ENCODE measurements around the gene SLC6A18. TPM values are rescaled to one million over a fixed set of nuclear protein-coding genes. Genes with fewer than 3 reads are reported as not detected.

The SLC6A18 gene, protein sequence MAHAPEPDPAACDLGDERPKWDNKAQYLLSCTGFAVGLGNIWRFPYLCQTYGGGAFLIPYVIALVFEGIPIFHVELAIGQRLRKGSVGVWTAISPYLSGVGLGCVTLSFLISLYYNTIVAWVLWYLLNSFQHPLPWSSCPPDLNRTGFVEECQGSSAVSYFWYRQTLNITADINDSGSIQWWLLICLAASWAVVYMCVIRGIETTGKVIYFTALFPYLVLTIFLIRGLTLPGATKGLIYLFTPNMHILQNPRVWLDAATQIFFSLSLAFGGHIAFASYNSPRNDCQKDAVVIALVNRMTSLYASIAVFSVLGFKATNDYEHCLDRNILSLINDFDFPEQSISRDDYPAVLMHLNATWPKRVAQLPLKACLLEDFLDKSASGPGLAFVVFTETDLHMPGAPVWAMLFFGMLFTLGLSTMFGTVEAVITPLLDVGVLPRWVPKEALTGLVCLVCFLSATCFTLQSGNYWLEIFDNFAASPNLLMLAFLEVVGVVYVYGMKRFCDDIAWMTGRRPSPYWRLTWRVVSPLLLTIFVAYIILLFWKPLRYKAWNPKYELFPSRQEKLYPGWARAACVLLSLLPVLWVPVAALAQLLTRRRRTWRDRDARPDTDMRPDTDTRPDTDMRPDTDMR
- not detected in 5 replicates for total RNA-seq (2022; extraction: Qiagen RNA extraction; ENCODE audit: low read depth)

DNA sequence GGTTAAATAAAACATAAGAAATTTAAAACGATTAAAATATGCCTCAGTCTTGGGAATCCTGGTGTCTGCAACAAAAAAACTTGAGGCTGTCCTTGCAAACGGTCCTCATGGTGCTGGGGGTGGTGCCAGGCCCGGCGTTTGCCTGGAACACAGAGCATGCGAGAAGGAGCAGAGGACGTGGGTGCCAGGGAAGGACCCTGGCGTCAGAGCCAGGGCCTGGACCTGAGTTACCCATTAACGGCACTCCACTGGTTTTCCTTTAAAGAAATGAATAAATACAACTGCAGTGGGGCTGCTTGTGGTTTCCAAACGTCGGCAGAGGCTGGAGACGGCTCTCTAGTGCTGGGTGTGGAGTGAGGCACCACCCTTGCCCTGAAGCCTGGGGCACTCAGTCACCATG is at the start of gene SLC6A18:
SLC6A18 (plus strand) TSS at position 301 of the 400 bp plus-strand sequence; CDS start at position 398, 97 bp downstream.

DNA sequence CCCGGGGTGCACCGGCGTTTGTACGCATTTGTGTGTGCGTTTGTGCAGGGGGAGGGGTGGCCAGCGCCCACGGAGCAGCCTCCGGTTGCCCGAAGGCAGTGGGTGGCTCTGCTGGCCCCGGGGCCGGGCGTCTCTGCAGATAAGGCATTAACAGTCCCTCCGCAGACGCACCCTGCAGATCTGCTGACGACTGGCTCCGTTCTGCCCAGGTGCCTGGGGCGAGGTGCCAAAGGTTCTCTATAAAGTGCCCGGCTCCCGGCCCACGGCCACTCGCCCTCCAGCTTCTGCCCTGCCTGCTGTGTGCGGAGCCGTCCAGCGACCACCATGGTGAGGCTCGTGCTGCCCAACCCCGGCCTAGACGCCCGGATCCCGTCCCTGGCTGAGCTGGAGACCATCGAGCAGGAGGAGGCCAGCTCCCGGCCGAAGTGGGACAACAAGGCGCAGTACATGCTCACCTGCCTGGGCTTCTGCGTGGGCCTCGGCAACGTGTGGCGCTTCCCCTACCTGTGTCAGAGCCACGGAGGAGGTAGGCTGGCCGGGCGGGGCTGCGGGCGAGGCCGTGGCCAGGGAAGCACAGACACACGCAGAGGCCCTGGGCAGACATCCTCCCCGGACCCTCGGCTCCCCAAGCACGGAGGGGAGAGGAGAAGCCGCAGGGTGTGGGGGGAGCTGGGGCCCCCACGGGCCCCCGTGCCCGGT is 23.7 kb upstream of the SLC6A18 start, which contains the start of gene SLC6A19:
SLC6A19 (plus strand) TSS at position 269 of the 699 bp plus-strand sequence; CDS start at position 325, 56 bp downstream.

DNA sequence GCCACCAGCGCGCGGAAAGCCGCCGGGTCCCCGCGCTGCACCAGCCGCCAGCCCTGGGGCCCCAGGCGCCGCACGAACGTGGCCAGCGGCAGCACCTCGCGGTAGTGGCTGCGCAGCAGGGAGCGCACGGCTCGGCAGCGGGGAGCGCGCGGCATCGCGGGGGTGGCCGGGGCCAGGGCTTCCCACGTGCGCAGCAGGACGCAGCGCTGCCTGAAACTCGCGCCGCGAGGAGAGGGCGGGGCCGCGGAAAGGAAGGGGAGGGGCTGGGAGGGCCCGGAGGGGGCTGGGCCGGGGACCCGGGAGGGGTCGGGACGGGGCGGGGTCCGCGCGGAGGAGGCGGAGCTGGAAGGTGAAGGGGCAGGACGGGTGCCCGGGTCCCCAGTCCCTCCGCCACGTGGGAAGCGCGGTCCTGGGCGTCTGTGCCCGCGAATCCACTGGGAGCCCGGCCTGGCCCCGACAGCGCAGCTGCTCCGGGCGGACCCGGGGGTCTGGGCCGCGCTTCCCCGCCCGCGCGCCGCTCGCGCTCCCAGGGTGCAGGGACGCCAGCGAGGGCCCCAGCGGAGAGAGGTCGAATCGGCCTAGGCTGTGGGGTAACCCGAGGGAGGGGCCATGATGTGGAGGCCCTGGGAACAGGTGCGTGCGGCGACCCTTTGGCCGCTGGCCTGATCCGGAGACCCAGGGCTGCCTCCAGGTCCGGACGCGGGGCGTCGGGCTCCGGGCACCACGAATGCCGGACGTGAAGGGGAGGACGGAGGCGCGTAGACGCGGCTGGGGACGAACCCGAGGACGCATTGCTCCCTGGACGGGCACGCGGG is 69.9 kb downstream of the SLC6A18 start, which contains the start of gene TERT:
TERT (minus strand) TSS at position 234 of the 815 bp plus-strand sequence; CDS start at position 155, 79 bp downstream.

Other genes starting within 250 kb of the SLC6A18 start
- 15.5 to 19.9 TPM (median 18.5 TPM) in 5 replicates for gene NKD2, start 216.6 kb upstream of the SLC6A18 start, total RNA-seq (2022; extraction: Qiagen RNA extraction; ENCODE audit: low read depth)
- gene SLC12A7, start 113.3 kb upstream of the SLC6A18 start, total RNA-seq (2022; extraction: Qiagen RNA extraction; ENCODE audit: low read depth) = 22.5 to 31.0 TPM (median 30.2 TPM) in 5 replicates
- 0.07 to 0.13 TPM (median 0.10 TPM) in 5 replicates for gene SLC6A19, start 23.8 kb upstream of the SLC6A18 start, total RNA-seq (2022; extraction: Qiagen RNA extraction; ENCODE audit: low read depth)
- 1.8 to 2.5 TPM (median 2.1 TPM) in 5 replicates for gene TERT, start 69.7 kb downstream of the SLC6A18 start, total RNA-seq (2022; extraction: Qiagen RNA extraction; ENCODE audit: low read depth)
- 158 to 180 TPM (median 170 TPM) in 5 replicates for gene CLPTM1L, start 119.7 kb downstream of the SLC6A18 start, total RNA-seq (2022; extraction: Qiagen RNA extraction; ENCODE audit: low read depth)
- 0.15 to 0.53 TPM (median 0.30 TPM) in 5 replicates for gene SLC6A3, start 220.1 kb downstream of the SLC6A18 start, total RNA-seq (2022; extraction: Qiagen RNA extraction; ENCODE audit: low read depth)

Data from A549 treated with GW870086 at 1 μM for 4 hours (cell line).